Retinal pigment epithelial cell (primary cell): ENCODE measurements around the gene ADAMTS17.

Experiments
- DNase-seq: peaks from one replicate; pipeline ENCODE4 v3.0.0-alpha.2; 2010; ENCODE audit warnings: low read depth
- H3K4me3 ChIP-seq: 2 replicates; pipeline ENCODE4 v1.5.1; 2011; ENCODE audit warnings: mild to moderate bottlenecking, low read length, control low read depth, moderate library complexity
- TF ChIP-seq, protein P1 (sequence below): conservative IDR thresholded peaks from 2 replicates; pipeline ENCODE4 v1.5.1; 2011; ENCODE audit warnings: low read depth, low read length, control low read depth, inconsistent platforms

The ADAMTS17 gene

GRCh38 chr15:100310041-100310405, 31.8 kb downstream of the ADAMTS17 start:
- TF ChIP-seq, protein P1, sequence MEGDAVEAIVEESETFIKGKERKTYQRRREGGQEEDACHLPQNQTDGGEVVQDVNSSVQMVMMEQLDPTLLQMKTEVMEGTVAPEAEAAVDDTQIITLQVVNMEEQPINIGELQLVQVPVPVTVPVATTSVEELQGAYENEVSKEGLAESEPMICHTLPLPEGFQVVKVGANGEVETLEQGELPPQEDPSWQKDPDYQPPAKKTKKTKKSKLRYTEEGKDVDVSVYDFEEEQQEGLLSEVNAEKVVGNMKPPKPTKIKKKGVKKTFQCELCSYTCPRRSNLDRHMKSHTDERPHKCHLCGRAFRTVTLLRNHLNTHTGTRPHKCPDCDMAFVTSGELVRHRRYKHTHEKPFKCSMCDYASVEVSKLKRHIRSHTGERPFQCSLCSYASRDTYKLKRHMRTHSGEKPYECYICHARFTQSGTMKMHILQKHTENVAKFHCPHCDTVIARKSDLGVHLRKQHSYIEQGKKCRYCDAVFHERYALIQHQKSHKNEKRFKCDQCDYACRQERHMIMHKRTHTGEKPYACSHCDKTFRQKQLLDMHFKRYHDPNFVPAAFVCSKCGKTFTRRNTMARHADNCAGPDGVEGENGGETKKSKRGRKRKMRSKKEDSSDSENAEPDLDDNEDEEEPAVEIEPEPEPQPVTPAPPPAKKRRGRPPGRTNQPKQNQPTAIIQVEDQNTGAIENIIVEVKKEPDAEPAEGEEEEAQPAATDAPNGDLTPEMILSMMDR = no peak
- H3K4me3 ChIP-seq = no peak overlapping the region

GRCh38 chr15:100309109-100310040, 32.4 kb downstream of the ADAMTS17 start:
- TF ChIP-seq, protein P1 = no peak
- no peak overlapping the region for H3K4me3 ChIP-seq

More at GRCh38 chr15:100310041-100310405, 31.8 kb downstream of the ADAMTS17 start:
- no peak for DNase-seq

GRCh38 chr15:100308608-100309007, 33.2 kb downstream of the ADAMTS17 start:
- H3K4me3 ChIP-seq = no peak overlapping the region
- TF ChIP-seq, protein P1 = no peak
- no peak for DNase-seq

More at GRCh38 chr15:100309109-100310040, 32.4 kb downstream of the ADAMTS17 start:
- no peak for DNase-seq

DNA sequence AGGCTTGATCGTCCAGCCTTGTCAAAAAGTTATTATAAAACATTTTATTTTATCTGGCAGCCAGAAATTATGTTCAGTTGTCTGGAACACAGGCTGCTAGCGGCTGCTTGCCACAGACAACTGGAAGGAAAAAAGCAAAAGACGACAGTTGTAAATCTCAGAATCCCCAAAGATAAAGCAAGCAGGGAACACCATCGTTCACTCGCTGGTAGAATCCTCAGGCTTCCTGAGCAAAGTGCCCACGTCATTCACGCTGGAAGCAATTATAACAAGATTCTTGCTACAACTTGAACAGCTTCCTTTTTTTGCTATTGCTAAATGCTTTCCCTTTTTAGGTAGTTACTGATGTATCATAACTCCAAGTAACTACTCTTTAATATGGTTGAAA, 33.6 kb downstream of the ADAMTS17 start:
- H3K4me3 ChIP-seq = no peak overlapping the region
- no peak for DNase-seq
- TF ChIP-seq, protein P1 = no peak

DNA sequence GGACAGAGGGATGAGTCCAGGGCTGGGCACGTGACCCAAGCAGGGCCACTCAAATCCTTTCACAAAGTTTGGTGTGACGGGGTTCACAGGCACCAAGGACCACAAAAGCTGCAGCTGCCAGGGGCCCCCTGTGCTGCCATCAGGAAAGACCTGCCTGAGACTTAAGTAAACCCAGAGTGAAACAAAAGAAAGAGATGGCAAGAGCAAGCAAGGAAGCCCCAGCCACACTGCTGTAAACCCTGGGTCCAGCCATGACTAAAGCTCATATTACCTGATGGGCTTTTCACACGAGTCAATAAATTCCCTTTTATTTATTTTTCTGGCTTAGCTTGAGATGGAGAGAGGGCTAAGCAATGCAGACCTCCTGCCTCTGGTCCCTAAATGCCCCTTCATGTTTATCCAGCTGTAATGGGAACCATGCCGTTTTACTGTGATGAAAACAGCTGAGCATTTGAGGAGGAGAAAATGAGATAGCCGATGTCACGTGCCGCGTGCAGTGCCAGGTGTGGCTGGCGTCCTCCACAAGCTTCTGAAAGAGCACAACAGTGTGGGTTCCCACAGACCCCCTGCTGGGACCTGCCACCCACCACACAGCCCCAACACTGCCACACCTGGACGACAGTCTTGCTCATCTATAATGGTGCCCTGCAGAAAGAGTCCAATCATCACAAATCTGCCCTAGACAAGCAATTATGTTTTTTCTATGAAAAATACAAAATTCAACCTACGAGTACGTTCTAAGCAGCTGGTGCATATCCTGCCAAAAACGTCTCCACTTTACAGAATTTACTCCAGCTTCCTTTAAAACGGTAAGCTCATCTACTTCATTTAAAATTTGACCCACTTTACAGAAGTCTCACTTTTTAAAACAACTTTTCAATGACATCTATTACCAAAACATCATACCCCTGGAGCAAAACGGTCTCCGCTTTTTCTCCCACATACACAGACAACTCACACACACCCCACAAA, 34.2 kb downstream of the ADAMTS17 start:
- H3K4me3 ChIP-seq = no peak overlapping the region
- no peak for DNase-seq
- TF ChIP-seq, protein P1 = no peak

DNA sequence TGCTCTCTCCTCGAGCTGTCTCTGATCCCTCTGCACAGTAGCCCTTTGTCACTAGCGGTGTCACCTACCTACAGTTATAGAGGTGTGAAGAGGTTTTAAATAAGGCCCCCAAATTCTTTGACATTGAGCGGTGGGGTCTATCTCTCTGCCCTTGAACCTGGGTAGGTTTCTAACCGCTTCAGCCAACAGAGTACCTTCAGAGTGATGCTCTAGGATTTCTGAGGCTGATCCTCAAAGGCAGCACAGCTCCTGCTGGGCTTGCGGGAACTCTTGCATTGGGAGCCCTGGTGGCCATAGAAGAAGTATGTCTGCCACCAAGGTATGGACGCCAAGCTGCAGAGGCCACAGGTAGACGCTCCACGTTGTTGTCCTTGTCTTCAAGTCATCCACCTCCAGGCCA, 35.7 kb downstream of the ADAMTS17 start:
- TF ChIP-seq, protein P1 = no peak
- H3K4me3 ChIP-seq = no peak overlapping the region
- DNase-seq = no peak
